ENCODE data around the gene SORCS2. TPM values are rescaled to one million over a fixed set of nuclear protein-coding genes. Genes with fewer than 3 reads are reported as not detected.

SORCS2 gene
- total RNA-seq, 4 donors from 2014 or later, result 2.0 to 7.4 (median 3.6) TPM

DNA sequence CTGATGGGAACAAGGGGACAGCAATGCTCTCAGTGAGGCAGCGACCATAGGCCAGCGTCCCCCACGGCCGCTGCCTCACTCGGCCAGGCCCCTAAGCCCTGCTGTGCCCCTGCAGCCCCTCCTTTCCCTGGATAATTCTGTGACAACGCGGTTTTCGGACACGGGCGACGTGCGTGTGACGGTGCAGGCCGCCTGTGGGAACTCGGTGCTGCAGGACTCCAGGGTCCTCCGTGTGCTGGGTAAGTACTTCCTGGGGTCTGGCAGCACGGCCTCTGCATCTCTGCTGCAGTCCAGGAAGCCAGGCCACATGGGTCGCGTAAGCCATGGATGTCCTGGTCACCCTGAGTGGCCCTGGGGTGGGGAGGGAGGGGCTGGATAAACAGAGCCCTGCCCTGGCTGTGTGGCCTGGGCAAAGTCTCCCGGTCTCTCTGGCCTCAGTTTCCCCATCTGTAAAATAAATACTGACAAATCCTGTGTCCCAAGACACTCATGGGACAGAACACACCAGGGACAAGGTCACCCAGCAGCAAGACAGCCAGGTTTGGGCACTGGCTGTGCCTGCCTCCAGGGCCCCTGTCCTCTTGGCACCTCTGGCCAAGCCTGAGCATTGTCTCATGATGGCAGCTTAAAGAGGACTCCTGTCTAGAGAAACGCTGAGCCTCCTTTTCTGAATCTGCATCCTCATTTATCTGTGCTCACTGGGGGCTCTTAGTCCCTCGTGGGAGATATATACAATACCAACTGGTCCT, 534.5 kb downstream of the SORCS2 start:
- ATAC-seq, result no peak
- no peaks in the 10 kb centered on the region for H3K9me3 ChIP-seq

DNA sequence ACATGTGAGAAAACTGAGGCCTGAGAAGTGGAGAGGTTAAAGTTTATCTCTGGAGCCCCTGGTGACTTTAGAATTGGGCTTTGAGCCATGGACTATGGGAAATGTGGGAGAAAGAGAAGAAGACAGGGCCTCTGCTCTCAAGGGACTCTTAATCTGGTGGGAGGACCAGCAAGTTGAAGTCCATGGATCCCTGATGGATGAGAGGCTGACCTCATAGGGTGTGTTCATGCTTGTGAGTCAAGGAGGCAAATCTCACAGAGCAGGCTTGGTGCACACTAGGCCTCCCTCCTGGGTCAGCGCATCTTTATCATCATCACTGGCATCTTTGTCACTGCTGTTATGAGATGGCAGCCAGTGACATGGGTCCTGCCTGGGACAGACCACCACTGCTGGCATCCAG, 535.4 kb downstream of the SORCS2 start:
- ATAC-seq, result no peak
- Histone ChIP-seq H3K36me3 (peaks cover 0 to 17% of the 10 kb centered on the region in 2 donors), H3K9me3 (no peaks in the 10 kb centered on the region), H3K4me1 (no peaks in the 10 kb centered on the region), H3K4me3 (no peak overlapping the region), H3K27ac (no peak overlapping the region), H3K27me3 (no peaks in the 10 kb centered on the region)
- TF ChIP-seq, protein P1, sequence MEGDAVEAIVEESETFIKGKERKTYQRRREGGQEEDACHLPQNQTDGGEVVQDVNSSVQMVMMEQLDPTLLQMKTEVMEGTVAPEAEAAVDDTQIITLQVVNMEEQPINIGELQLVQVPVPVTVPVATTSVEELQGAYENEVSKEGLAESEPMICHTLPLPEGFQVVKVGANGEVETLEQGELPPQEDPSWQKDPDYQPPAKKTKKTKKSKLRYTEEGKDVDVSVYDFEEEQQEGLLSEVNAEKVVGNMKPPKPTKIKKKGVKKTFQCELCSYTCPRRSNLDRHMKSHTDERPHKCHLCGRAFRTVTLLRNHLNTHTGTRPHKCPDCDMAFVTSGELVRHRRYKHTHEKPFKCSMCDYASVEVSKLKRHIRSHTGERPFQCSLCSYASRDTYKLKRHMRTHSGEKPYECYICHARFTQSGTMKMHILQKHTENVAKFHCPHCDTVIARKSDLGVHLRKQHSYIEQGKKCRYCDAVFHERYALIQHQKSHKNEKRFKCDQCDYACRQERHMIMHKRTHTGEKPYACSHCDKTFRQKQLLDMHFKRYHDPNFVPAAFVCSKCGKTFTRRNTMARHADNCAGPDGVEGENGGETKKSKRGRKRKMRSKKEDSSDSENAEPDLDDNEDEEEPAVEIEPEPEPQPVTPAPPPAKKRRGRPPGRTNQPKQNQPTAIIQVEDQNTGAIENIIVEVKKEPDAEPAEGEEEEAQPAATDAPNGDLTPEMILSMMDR (IDR thresholded peaks at IDR 0.05), result no peak
- TF ChIP-seq POLR2A (IDR thresholded peaks at IDR 0.05) (no peak), EP300 (IDR thresholded peaks at IDR 0.05) (no peak), POLR2AphosphoS5 (IDR thresholded peaks at IDR 0.05) (no peak)
- WGBS, 2 donors (ENCODE audit: low coverage in 1 of 2), result 100% methylated on average over 1 of the region's 1 CpG; no CpG with 5 or more reads in 1 of the 2 donors

More for the DNA sequence above, 534.5 kb downstream of the SORCS2 start:
- WGBS, 2 donors (ENCODE audit: low coverage in 1 of 2), result 67% methylated on average over 3 of the region's 22 CpGs; no CpG with 5 or more reads in 1 of the 2 donors
- H3K36me3 ChIP-seq, result peaks cover 0 to 14% of the 10 kb centered on the region in 2 donors
- TF ChIP-seq POLR2AphosphoS5 (IDR thresholded peaks at IDR 0.05), result no peak
- no peak for TF ChIP-seq POLR2A (IDR thresholded peaks at IDR 0.05)
- TF ChIP-seq EP300 (IDR thresholded peaks at IDR 0.05), result no peak
- TF ChIP-seq, protein P1 (IDR thresholded peaks at IDR 0.05), result no peak
- H3K27me3 ChIP-seq, result no peaks in the 10 kb centered on the region
- no peaks in the 10 kb centered on the region for H3K4me1 ChIP-seq
- no peak overlapping the region for H3K27ac ChIP-seq
- no peak overlapping the region for H3K4me3 ChIP-seq

DNA sequence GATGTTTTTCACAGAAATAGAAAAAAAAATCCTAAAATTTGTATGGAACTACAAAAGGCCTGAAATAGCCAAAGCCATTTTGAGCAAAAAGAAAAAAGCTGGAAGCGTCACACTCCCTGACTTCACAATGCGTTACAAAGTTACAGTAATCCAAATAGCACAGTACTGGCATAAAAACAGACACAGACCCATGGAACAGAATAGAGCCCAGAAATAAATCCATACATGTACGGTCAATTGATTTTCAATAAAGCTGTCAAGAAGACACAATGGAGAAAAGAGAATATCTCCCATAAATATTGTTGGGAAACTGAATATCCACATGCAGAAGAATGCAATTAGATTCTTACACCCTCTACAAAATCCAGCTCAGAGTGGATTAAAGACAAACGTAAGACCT, 539.1 kb downstream of the SORCS2 start:
- Histone ChIP-seq H3K9me3 (no peaks in the 10 kb centered on the region), H3K4me1 (no peaks in the 10 kb centered on the region), H3K36me3 (peaks cover 0 to 21% of the 10 kb centered on the region in 2 donors), H3K27me3 (no peaks in the 10 kb centered on the region), H3K27ac (no peak overlapping the region), H3K4me3 (no peak overlapping the region)
- 83 to 93% methylated on average over 4 of the region's 4 CpGs for WGBS, 2 donors (ENCODE audit: low coverage in 1 of 2)
- no peak for ATAC-seq
- TF ChIP-seq POLR2AphosphoS5 (IDR thresholded peaks at IDR 0.05), result no peak
- no peak for TF ChIP-seq EP300 (IDR thresholded peaks at IDR 0.05)
- TF ChIP-seq, protein P1 (IDR thresholded peaks at IDR 0.05), result no peak
- no peak for TF ChIP-seq POLR2A (IDR thresholded peaks at IDR 0.05)

DNA sequence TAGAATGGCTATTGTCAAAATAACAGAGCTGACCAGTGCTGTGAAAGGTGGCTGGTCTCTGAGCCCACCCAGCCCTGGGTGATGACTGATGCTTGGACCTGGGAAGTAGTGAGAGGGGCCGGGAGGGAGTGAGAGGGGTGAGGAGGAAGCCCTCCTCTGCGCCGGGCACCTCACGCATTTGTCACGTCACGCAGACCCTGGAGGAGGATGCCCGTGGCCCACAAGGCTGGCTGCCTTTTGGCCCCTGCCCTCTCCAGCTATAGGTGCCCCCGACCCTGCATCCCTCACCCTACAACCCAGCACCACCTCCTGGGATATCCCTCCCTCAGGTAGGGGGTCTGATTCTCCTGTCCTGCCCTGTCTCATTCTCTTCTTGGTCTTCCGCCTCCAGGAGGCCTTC, 539.9 kb downstream of the SORCS2 start:
- no peak for ATAC-seq
- H3K27me3 ChIP-seq, result no peaks in the 10 kb centered on the region
- TF ChIP-seq POLR2AphosphoS5 (IDR thresholded peaks at IDR 0.05) (no peak), EP300 (IDR thresholded peaks at IDR 0.05) (no peak), POLR2A (IDR thresholded peaks at IDR 0.05) (no peak)
- TF ChIP-seq, protein P1 (IDR thresholded peaks at IDR 0.05), result no peak
- no peak overlapping the region for H3K4me3 ChIP-seq
- 80% methylated on average over 1 of the region's 9 CpGs for WGBS, 2 donors (ENCODE audit: low coverage in 1 of 2)
- H3K27ac ChIP-seq, result no peak overlapping the region
- H3K4me1 ChIP-seq, result no peaks in the 10 kb centered on the region
- H3K36me3 ChIP-seq, result peaks cover 0 to 15% of the 10 kb centered on the region in 2 donors
- H3K9me3 ChIP-seq, result no peaks in the 10 kb centered on the region

DNA sequence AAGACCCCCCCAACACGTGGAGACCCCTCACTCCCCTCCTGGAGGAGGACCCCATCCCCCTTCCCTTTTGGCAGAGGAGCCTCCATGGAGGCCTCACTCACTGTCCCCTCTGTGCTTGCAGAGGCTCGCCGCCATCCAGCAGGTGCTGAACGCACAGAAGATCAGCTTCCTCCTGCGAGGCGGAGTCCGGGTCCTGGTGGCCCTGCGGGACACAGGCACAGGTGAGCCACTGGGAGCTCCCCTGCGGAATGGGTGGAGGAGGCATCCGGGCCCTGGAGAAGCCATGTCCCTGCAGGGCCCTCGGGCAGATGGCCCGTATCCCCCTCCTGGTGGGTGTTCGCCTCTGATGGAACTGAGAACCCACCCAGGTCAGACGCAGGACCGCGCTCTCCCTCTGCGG, 540.9 kb downstream of the SORCS2 start:
- H3K4me3 ChIP-seq, result no peak overlapping the region
- peaks cover 0 to 8% (median 0%) of the 10 kb centered on the region in 3 donors for H3K9me3 ChIP-seq
- no peak for ATAC-seq
- H3K27ac ChIP-seq, result no peak overlapping the region
- H3K27me3 ChIP-seq, result no peaks in the 10 kb centered on the region
- TF ChIP-seq POLR2A (IDR thresholded peaks at IDR 0.05) (no peak), POLR2AphosphoS5 (IDR thresholded peaks at IDR 0.05) (no peak), EP300 (IDR thresholded peaks at IDR 0.05) (no peak)
- TF ChIP-seq, protein P1 (IDR thresholded peaks at IDR 0.05), result no peak
- H3K4me1 ChIP-seq, result no peaks in the 10 kb centered on the region
- no CpG with 5 or more reads among the region's 17 CpGs for WGBS, 2 donors (ENCODE audit: low coverage in 1 of 2)
- peaks cover 0 to 25% of the 10 kb centered on the region in 2 donors for H3K36me3 ChIP-seq
